T-helper 1 cell treated with Interleukin-12 subunit alpha and Interleukin-12 subunit beta and Interleukin-4 antibody, amounts not matched to agents 30 μg/mL and 1 μg/mL, for 36 hours (primary cell): ENCODE measurements around the gene RASSF4.

Source experiments
- H3K27ac Mint-ChIP-seq: one replicate; pipeline ENCODE4 v1.8.0; 2021; ENCODE audit warnings: mild to moderate bottlenecking, mixed read lengths
- H3K27me3 Mint-ChIP-seq: one replicate; pipeline ENCODE4 v1.8.0; 2021; ENCODE audit warnings: low read depth, mixed read lengths
- H3K36me3 Mint-ChIP-seq: one replicate; pipeline ENCODE4 v1.8.0; 2021; ENCODE audit warnings: low read depth, mixed read lengths
- H3K4me1 Mint-ChIP-seq: one replicate; pipeline ENCODE4 v1.8.0; 2021; ENCODE audit warnings: low read depth, mixed read lengths
- H3K4me3 Mint-ChIP-seq: one replicate; pipeline ENCODE4 v1.8.0; 2021; ENCODE audit warnings: mild to moderate bottlenecking, moderate library complexity, mixed read lengths
- H3K9me3 Mint-ChIP-seq: one replicate; pipeline ENCODE4 v1.8.0; 2021; ENCODE audit warnings: mixed read lengths

Gene RASSF4

GRCh38 chr10:45040921-45041542, 81.4 kb downstream of the RASSF4 start:
- Mint-ChIP-seq H3K36me3 (no peaks in the 10 kb centered on the region), H3K27ac (no peak overlapping the region), H3K9me3 (no peaks in the 10 kb centered on the region), H3K27me3 (peaks cover 22% of the 10 kb centered on the region), H3K4me1 (no peaks in the 10 kb centered on the region), H3K4me3 (no peak overlapping the region)

DNA sequence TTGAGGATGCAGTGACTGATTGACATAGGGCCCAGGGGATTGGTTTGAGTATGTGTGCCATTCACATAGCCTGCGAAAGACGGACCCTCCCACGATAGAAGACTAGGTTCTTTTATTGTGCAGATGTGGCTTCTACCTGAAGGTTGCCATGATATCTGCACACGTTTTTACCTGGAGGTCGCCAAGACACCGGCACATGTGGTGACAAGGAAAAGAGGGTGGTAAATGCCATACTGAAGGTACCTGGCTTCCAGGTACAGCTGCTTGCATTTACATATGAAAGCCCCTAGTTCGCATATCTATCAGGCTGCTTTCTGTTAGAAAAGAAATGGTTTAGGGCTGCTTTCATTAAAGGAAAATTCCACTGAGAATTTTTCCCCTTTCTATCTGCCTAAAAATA, 84.7 kb downstream of the RASSF4 start:
- H3K36me3 Mint-ChIP-seq, result no peaks in the 10 kb centered on the region
- H3K4me1 Mint-ChIP-seq, result no peaks in the 10 kb centered on the region
- no peak overlapping the region for H3K27ac Mint-ChIP-seq
- H3K4me3 Mint-ChIP-seq, result no peak overlapping the region
- H3K27me3 Mint-ChIP-seq, result peaks cover 13% of the 10 kb centered on the region
- no peaks in the 10 kb centered on the region for H3K9me3 Mint-ChIP-seq
